ENCODE data around the gene ATG10.
"Not testable (repeated sequence)": the region's sequence is repeated elsewhere in the genome, so short reads cannot be mapped to it uniquely, and the experiment has no call there.

ATG10 gene

GRCh38 chr5:82010696-82011095, 38.9 kb downstream of the ATG10 start:
- H3K9ac ChIP-seq = no peak overlapping the region

GRCh38 chr5:82011761-82012160, 39.9 kb downstream of the ATG10 start:
- H4K20me1 ChIP-seq = no peaks in the 10 kb centered on the region
- H3K4me2 ChIP-seq = no peak overlapping the region
- peaks cover 29% of the 10 kb centered on the region for H3K9me3 ChIP-seq
- no peak for TF ChIP-seq Cebpa-rat (IDR thresholded peaks at IDR 0.05)
- no peaks in the 10 kb centered on the region for H3K27me3 ChIP-seq
- H3K4me3 ChIP-seq = no peak overlapping the region
- H3K4me1 ChIP-seq = no peaks in the 10 kb centered on the region
- H3K27ac ChIP-seq = no peak overlapping the region
- H3K36me3 ChIP-seq = peaks cover 37% of the 10 kb centered on the region
- no peak overlapping the region for H3K9ac ChIP-seq

More at GRCh38 chr5:82010696-82011095, 38.9 kb downstream of the ATG10 start:
- Histone ChIP-seq H3K36me3 (peaks cover 33% of the 10 kb centered on the region), H3K27ac (no peak overlapping the region), H3K4me2 (no peak overlapping the region), H4K20me1 (no peaks in the 10 kb centered on the region), H3K4me1 (no peaks in the 10 kb centered on the region), H3K4me3 (no peak overlapping the region), H3K27me3 (no peaks in the 10 kb centered on the region), H3K9me3 (peaks cover 18% of the 10 kb centered on the region)
- TF ChIP-seq Cebpa-rat (IDR thresholded peaks at IDR 0.05) = no peak

GRCh38 chr5:82014644-82015043, 42.8 kb downstream of the ATG10 start:
- not testable (repeated sequence) for H3K4me3 ChIP-seq, H3K27ac ChIP-seq, H3K4me1 ChIP-seq, H3K4me2 ChIP-seq, H3K27me3 ChIP-seq, H3K9ac ChIP-seq, H4K20me1 ChIP-seq
- Histone ChIP-seq H3K36me3 (peaks cover 35% of the 10 kb centered on the region), H3K9me3 (peaks cover 29% of the 10 kb centered on the region)

GRCh38 chr5:82018462-82018861, 46.6 kb downstream of the ATG10 start:
- TF ChIP-seq Cebpa-rat (IDR thresholded peaks at IDR 0.05) = no peak
- H3K9ac ChIP-seq = no peak overlapping the region
- no peak overlapping the region for H3K4me2 ChIP-seq
- H4K20me1 ChIP-seq = no peaks in the 10 kb centered on the region
- H3K27me3 ChIP-seq = no peaks in the 10 kb centered on the region
- H3K4me1 ChIP-seq = no peaks in the 10 kb centered on the region
- H3K36me3 ChIP-seq = peaks cover 5% of the 10 kb centered on the region; the same call in 1 of the 2 replicates
- H3K27ac ChIP-seq = no peak overlapping the region
- H3K9me3 ChIP-seq = peaks cover 20% of the 10 kb centered on the region
- no peak overlapping the region for H3K4me3 ChIP-seq

- H3K36me3 ChIP-seq = peaks cover 5% of the 10 kb centered on the region; the same call in 1 of the 2 replicates
- no peak overlapping the region for H3K9ac ChIP-seq
- H3K9me3 ChIP-seq = peaks cover 20% of the 10 kb centered on the region
- H3K27ac ChIP-seq = no peak overlapping the region
- no peaks in the 10 kb centered on the region for H3K27me3 ChIP-seq
- no peak overlapping the region for H3K4me2 ChIP-seq
- H3K4me3 ChIP-seq = no peak overlapping the region
- no peak for TF ChIP-seq Cebpa-rat (IDR thresholded peaks at IDR 0.05)
- H3K4me1 ChIP-seq = no peaks in the 10 kb centered on the region
- H4K20me1 ChIP-seq = no peaks in the 10 kb centered on the region
Measured at GRCh38 chr5:82019342-82020138, 47.7 kb downstream of the ATG10 start.

- no peak overlapping the region for H3K27ac ChIP-seq
- H3K36me3 ChIP-seq = no peaks in the 10 kb centered on the region
- no peaks in the 10 kb centered on the region for H4K20me1 ChIP-seq
- H3K4me3 ChIP-seq = no peak overlapping the region
- no peak for TF ChIP-seq Cebpa-rat (IDR thresholded peaks at IDR 0.05)
- H3K9me3 ChIP-seq = no peaks in the 10 kb centered on the region
- H3K9ac ChIP-seq = no peak overlapping the region
- no peaks in the 10 kb centered on the region for H3K27me3 ChIP-seq
- no peak overlapping the region for H3K4me2 ChIP-seq
- no peaks in the 10 kb centered on the region for H3K4me1 ChIP-seq
Measured at GRCh38 chr5:82022499-82022898, 50.7 kb downstream of the ATG10 start.

- H3K4me2 ChIP-seq = no peak overlapping the region
- H3K9ac ChIP-seq = no peak overlapping the region
- H3K4me3 ChIP-seq = no peak overlapping the region
- H3K4me1 ChIP-seq = no peaks in the 10 kb centered on the region
- no peaks in the 10 kb centered on the region for H3K9me3 ChIP-seq
- H4K20me1 ChIP-seq = no peaks in the 10 kb centered on the region
- no peak for TF ChIP-seq Cebpa-rat (IDR thresholded peaks at IDR 0.05)
- no peaks in the 10 kb centered on the region for H3K36me3 ChIP-seq
- H3K27ac ChIP-seq = no peak overlapping the region
- H3K27me3 ChIP-seq = no peaks in the 10 kb centered on the region
Measured at GRCh38 chr5:82023644-82024043, 51.8 kb downstream of the ATG10 start.

- Histone ChIP-seq H3K36me3 (peaks cover 8% of the 10 kb centered on the region; the same call in 1 of the 2 replicates), H3K9ac (no peak overlapping the region), H3K4me3 (no peak overlapping the region), H3K27me3 (no peaks in the 10 kb centered on the region), H3K9me3 (peaks cover 4% of the 10 kb centered on the region), H3K4me2 (no peak overlapping the region), H3K27ac (no peak overlapping the region), H3K4me1 (no peaks in the 10 kb centered on the region), H4K20me1 (no peaks in the 10 kb centered on the region)
- TF ChIP-seq Cebpa-rat (IDR thresholded peaks at IDR 0.05) = no peak
Measured at GRCh38 chr5:82031220-82032119, 59.6 kb downstream of the ATG10 start.

GRCh38 chr5:82042894-82043293, 71.1 kb downstream of the ATG10 start:
- H3K4me3 ChIP-seq = 0 out of 2 replicates have a peak overlapping the region, but pooled peaks have one; percentile 19
- H3K4me2 ChIP-seq, H3K27ac ChIP-seq, H3K9ac ChIP-seq, H3K27me3 ChIP-seq, H3K4me1 ChIP-seq, H4K20me1 ChIP-seq: not testable (repeated sequence)
- H3K36me3 ChIP-seq = peaks cover 36% of the 10 kb centered on the region
- peaks cover 64% of the 10 kb centered on the region for H3K9me3 ChIP-seq

GRCh38 chr5:82044010-82044409, 72.2 kb downstream of the ATG10 start:
- Histone ChIP-seq H3K4me2 (no peak overlapping the region), H3K9ac (no peak overlapping the region), H3K27ac (no peak overlapping the region), H3K4me3 (no peak overlapping the region), H3K27me3 (no peaks in the 10 kb centered on the region), H3K9me3 (peaks cover 53% of the 10 kb centered on the region), H3K36me3 (peaks cover 36% of the 10 kb centered on the region), H3K4me1 (no peaks in the 10 kb centered on the region), H4K20me1 (no peaks in the 10 kb centered on the region)
- no peak for TF ChIP-seq Cebpa-rat (IDR thresholded peaks at IDR 0.05)
